ENCODE data around the gene FAF1.

- TF ChIP-seq POLR2A (IDR thresholded peaks at IDR 0.05; ENCODE audit: extremely low read depth, insufficient read length) (no peak), CTCF (IDR thresholded peaks at IDR 0.05; ENCODE audit: low read depth, low read length) (no peak)
Observed at GRCh38 chr1:50684185-50684584, 275.9 kb downstream of the FAF1 start.
